22Rv1 (cell line): ENCODE data around the gene FHIT.

Source experiments
- H3K27ac ChIP-seq: fragments of 450-650 bp; 2 replicates; pipeline ENCODE4 v1.5.1; 2017
- CTCF ChIP-seq: fragments of 450-650 bp; IDR thresholded peaks from 2 replicates; pipeline ENCODE4 v1.5.1; 2017; ENCODE audit warnings: mild to moderate bottlenecking
- ZFX ChIP-seq: fragments of 450-650 bp; IDR thresholded peaks from 2 replicates; pipeline ENCODE4 v1.6.1; 2017; ENCODE audit warnings: antibody characterized with exemption, borderline replicate concordance

FHIT gene

GRCh38 chr3:60660026-60660425 is 591.2 kb downstream of the FHIT start:
- H3K27ac ChIP-seq = no peak overlapping the region
- no peak for TF ChIP-seq CTCF
- TF ChIP-seq ZFX = no peak

DNA sequence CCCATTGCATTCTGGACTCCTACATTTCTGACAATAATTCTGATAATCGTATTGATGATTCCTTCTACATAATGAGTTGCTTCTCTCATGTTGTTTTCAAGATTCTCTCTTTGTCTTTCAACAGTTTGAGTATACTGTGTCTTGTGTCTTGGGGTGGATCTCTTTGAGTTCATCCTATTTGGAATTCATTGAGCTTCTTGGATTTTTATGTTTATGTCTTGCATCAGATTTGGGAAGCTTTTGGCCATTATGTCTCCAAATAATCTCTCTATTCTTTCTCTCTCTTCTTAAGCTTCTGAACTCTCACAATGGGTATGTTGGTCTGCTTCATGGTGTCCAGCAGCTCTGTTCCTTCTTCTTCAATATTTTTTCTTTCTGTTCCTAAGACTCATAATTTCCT is 592.2 kb downstream of the FHIT start:
- no peak overlapping the region for H3K27ac ChIP-seq
- TF ChIP-seq ZFX (no peak), CTCF (no peak)

DNA sequence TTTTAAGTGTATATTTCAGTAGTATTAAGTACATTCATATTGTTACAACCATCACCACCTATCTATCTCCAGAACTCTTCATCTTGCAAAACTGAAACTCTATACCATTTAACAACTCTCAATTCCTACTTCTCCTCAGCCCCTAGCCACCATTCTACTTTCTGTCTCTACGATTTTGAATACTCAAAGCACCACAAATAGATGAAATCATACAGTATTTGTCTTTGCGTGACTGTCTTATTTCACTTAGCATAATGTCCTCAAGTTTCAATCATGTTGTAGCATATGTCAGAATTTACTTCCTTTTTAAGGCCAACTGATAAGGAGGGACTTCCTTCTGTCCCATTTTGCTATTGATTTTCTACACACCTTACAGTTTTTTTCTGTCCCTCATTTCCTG is 593.3 kb downstream of the FHIT start:
- H3K27ac ChIP-seq = no peak overlapping the region
- TF ChIP-seq CTCF (no peak), ZFX (no peak)

- H3K27ac ChIP-seq = no peak overlapping the region
- no peak for TF ChIP-seq CTCF
- no peak for TF ChIP-seq ZFX
Measured at GRCh38 chr3:60652829-60653228, 598.4 kb downstream of the FHIT start.

DNA sequence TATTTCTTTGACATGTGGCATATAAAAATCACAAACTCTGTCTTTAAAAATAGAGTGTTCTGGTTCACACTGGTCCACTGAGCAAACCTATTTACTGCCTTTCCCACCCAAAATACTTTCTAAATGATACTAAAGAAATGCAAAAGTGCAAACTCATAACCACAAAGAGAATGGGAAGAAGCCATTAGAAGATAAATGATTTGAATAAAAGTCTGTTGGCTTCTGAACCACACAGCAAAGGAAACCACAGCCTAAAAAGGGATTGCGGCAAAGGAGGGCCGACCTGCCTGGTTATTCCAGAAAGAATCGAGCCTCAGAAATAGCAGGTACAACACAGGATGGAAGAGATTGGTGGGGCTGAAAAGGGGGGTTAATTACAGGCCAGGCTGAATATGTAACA is 599.5 kb downstream of the FHIT start:
- H3K27ac ChIP-seq = no peak overlapping the region
- TF ChIP-seq ZFX = no peak
- TF ChIP-seq CTCF = no peak

- H3K27ac ChIP-seq = no peak overlapping the region
- TF ChIP-seq ZFX (no peak), CTCF (no peak)
Measured at GRCh38 chr3:60650171-60650570, 601.1 kb downstream of the FHIT start.

GRCh38 chr3:60645801-60646200 is 605.5 kb downstream of the FHIT start:
- no peak overlapping the region for H3K27ac ChIP-seq

More at GRCh38 chr3:60645801-60646200, 605.5 kb downstream of the FHIT start:
- TF ChIP-seq CTCF (no peak), ZFX (no peak)
